Measurements from ENCODE around the gene MYOCD. TPM values are rescaled to one million over a fixed set of nuclear protein-coding genes. Genes with fewer than 3 reads are reported as not detected.

Gene MYOCD
- total and polyA plus RNA-seq, 2 of the 13 experiments (the other 11 are each of a cell fraction or from before 2014, with no cell fraction given), result not detected

GRCh38 chr17:12744786-12745185 is 79.1 kb downstream of the MYOCD start:
- in situ Hi-C loops (cut with HindIII; ENCODE audit: extremely low pct_ligation_motif_present, low pct_unique_long_range_greater_than_20kb), result no loop called here
- H3K36me3 ChIP-seq (replicated peaks in 1 of 2; ENCODE audit: control insufficient read depth in 1 of 2, insufficient read depth in 2 of 2, low read length in 2 of 2), result no peaks in the 10 kb centered on the region
- ATAC-seq (no peak), DNase-seq (ENCODE audit: low spot score) (no peak), FAIRE-seq (no peak)
- no peak overlapping the region for H3K4me2 ChIP-seq (ENCODE audit: low read depth, low read length)
- ChIA-PET CTCF (ENCODE audit: low intra/inter-chr PET ratio, low total read pairs) (no interaction called here), POLR2A (no interaction called here)
- H3K9me3 ChIP-seq (ENCODE audit: low read length), result no peaks in the 10 kb centered on the region
- 11% methylated on average over 1 of the region's 1 CpG for WGBS (ENCODE audit: low lambda C conversion rate)
- intact Hi-C loops (cut with micrococcal nuclease; ENCODE audit: unreplicated experiment), result no loop called here
- H3K27ac ChIP-seq (ENCODE audit: extremely low read length, insufficient read depth, low read length), result no peak overlapping the region
- H3K4me3 ChIP-seq (replicated peaks in 1 of 3; ENCODE audit: insufficient read depth in 1 of 3, low read depth in 2 of 3, low read length in 3 of 3), result no peak overlapping the region
- no peaks in the 10 kb centered on the region for H3K4me1 ChIP-seq (ENCODE audit: insufficient read depth, low read length)
- H4K20me1 ChIP-seq (ENCODE audit: insufficient read depth, low read length), result no peaks in the 10 kb centered on the region
- no peaks in the 10 kb centered on the region for H3K79me2 ChIP-seq (ENCODE audit: insufficient read depth, low read length)
- no peak overlapping the region for H2AFZ ChIP-seq (ENCODE audit: low read length)
- H3K27me3 ChIP-seq (ENCODE audit: control insufficient read depth in 1 of 2, insufficient read depth in 2 of 2, low read length in 2 of 2), result peaks cover 0 to 3% of the 10 kb centered on the region in 2 experiments; a peak in 1 of 5 replicates
- TF ChIP-seq ZMYM3 (CRISPR knock-in tag; IDR thresholded peaks at IDR 0.05) (no peak), POGZ (CRISPR knock-in tag; IDR thresholded peaks at IDR 0.05) (no peak), NCOR1 (IDR thresholded peaks at IDR 0.05; ENCODE audit: borderline replicate concordance, low read length) (no peak), GZF1 (CRISPR knock-in tag; IDR thresholded peaks at IDR 0.05) (no peak)
- H3K9ac ChIP-seq (ENCODE audit: insufficient read depth, low read depth, low read length), result no peak overlapping the region
- no TSS peak for BruUV-seq (replicated peaks)

GRCh38 chr17:12745486-12745885 is 79.8 kb downstream of the MYOCD start:
- CTCF ChIA-PET (ENCODE audit: low intra/inter-chr PET ratio, low total read pairs), result no interaction called here
- no TSS peak for BruUV-seq (replicated peaks)
- H3K9me3 ChIP-seq (ENCODE audit: low read length), result no peaks in the 10 kb centered on the region
- no peak overlapping the region for H2AFZ ChIP-seq (ENCODE audit: low read length)
- ATAC-seq, result no peak
- H3K4me2 ChIP-seq (ENCODE audit: low read depth, low read length), result no peak overlapping the region
- peaks cover 0 to 3% of the 10 kb centered on the region in 2 experiments; a peak in 1 of 5 replicates for H3K27me3 ChIP-seq (ENCODE audit: control insufficient read depth in 1 of 2, insufficient read depth in 2 of 2, low read length in 2 of 2)
- no peak for FAIRE-seq
- 6% methylated on average over 6 of the region's 7 CpGs for WGBS (ENCODE audit: low lambda C conversion rate)
- no peaks in the 10 kb centered on the region for H3K4me1 ChIP-seq (ENCODE audit: insufficient read depth, low read length)
- DNase-seq (ENCODE audit: low spot score), result no peak
- intact Hi-C loops (cut with micrococcal nuclease; ENCODE audit: unreplicated experiment), result no loop called here
- H3K27ac ChIP-seq (ENCODE audit: extremely low read length, insufficient read depth, low read length), result no peak overlapping the region
- POLR2A ChIA-PET, result no interaction called here
- no peak overlapping the region for H3K9ac ChIP-seq (ENCODE audit: insufficient read depth, low read depth, low read length)
- no peak overlapping the region for H3K4me3 ChIP-seq (replicated peaks in 1 of 3; ENCODE audit: insufficient read depth in 1 of 3, low read depth in 2 of 3, low read length in 3 of 3)
- H4K20me1 ChIP-seq (ENCODE audit: insufficient read depth, low read length), result no peaks in the 10 kb centered on the region
- no peaks in the 10 kb centered on the region for H3K36me3 ChIP-seq (replicated peaks in 1 of 2; ENCODE audit: control insufficient read depth in 1 of 2, insufficient read depth in 2 of 2, low read length in 2 of 2)
- in situ Hi-C loops (cut with HindIII; ENCODE audit: extremely low pct_ligation_motif_present, low pct_unique_long_range_greater_than_20kb), result no loop called here
- H3K79me2 ChIP-seq (ENCODE audit: insufficient read depth, low read length), result no peaks in the 10 kb centered on the region
- no peak for TF ChIP-seq SMAD3 (CRISPR knock-in tag; IDR thresholded peaks at IDR 0.05)
- no peak for TF ChIP-seq ZBTB26 (CRISPR knock-in tag; IDR thresholded peaks at IDR 0.05; ENCODE audit: borderline replicate concordance)
- TF ChIP-seq ZNF142 (CRISPR knock-in tag; IDR thresholded peaks at IDR 0.05), result no peak
- no peak for TF ChIP-seq PTBP1 (IDR thresholded peaks at IDR 0.05; ENCODE audit: low read depth, low read length, poor library complexity, severe bottlenecking)
- no peak for TF ChIP-seq ZNF432 (CRISPR knock-in tag; IDR thresholded peaks at IDR 0.05; ENCODE audit: borderline replicate concordance)
- no peak for TF ChIP-seq ZNF510 (CRISPR knock-in tag; IDR thresholded peaks at IDR 0.05; ENCODE audit: low read depth)

All from HepG2 (cell line).